K562 (cell line): ENCODE data around the gene NISCH. TPM values are rescaled to one million over a fixed set of nuclear protein-coding genes. Genes with fewer than 3 reads are reported as not detected.

Source experiments
- FOXO4 ChIP-seq: fragments of 450-650 bp; formaldehyde crosslinking; IDR thresholded peaks from 2 replicates; pipeline ENCODE4 v1.4.0; 2020; ENCODE audit warnings: mild to moderate bottlenecking, moderate library complexity
- HMBOX1 ChIP-seq: sonication (generic); IDR thresholded peaks from 2 replicates; pipeline ENCODE4 v1.6.1; 2016
- ILK ChIP-seq: fragments of 450-650 bp; IDR thresholded peaks from 2 replicates; pipeline ENCODE4 v1.6.1; 2016; ENCODE audit warnings: missing genetic modification characterization, low read depth, mild to moderate bottlenecking, missing compliant biosample characterization, moderate library complexity, borderline replicate concordance
- NR2C1 ChIP-seq, 2 experiments: fragments of 450-650 bp; IDR thresholded peaks; 2 replicates each; pipeline ENCODE4 v1.6.1; 2017; ENCODE audit warnings: mild to moderate bottlenecking in 2 of 2, antibody characterized with exemption in 1 of 2, inconsistent platforms in 1 of 2, missing compliant biosample characterization in 1 of 2, missing genetic modification characterization in 1 of 2
- PRDM10 ChIP-seq: fragments of 450-650 bp; IDR thresholded peaks from 2 replicates; pipeline ENCODE4 v1.6.1; 2018; ENCODE audit not compliant: partially characterized antibody
- SMAD3 ChIP-seq: fragments of 450-650 bp; formaldehyde crosslinking; conservative IDR thresholded peaks from 2 replicates; pipeline ENCODE4 v1.4.0; 2020; ENCODE audit warnings: mild to moderate bottlenecking
- TOE1 ChIP-seq, 2 experiments: fragments of 450-650 bp in 1 of 2; sonication (generic) in 1 of 2; formaldehyde crosslinking in 1 of 2; IDR thresholded peaks; 2 replicates each; pipeline versions ENCODE4 v1.7.1 to v1.8.0; 2016 to 2022; ENCODE audit warnings: borderline replicate concordance in 2 of 2, mild to moderate bottlenecking in 2 of 2, antibody characterized with exemption in 1 of 2, inconsistent platforms in 1 of 2, low read depth in 1 of 2, missing genetic modification reagents in 1 of 2, moderate library complexity in 1 of 2
- YY1 ChIP-seq, 3 experiments: IDR thresholded peaks; 2 replicates each; pipeline ENCODE4 v1.6.1; 2011; ENCODE audit warnings: low read length in 2 of 3, mild to moderate bottlenecking in 2 of 3, moderate library complexity in 2 of 3, borderline replicate concordance in 1 of 3, control low read depth in 1 of 3, low read depth in 1 of 3; ENCODE audit not compliant: insufficient read depth in 3 of 3, insufficient replicate concordance in 2 of 3, control insufficient read depth in 1 of 3, insufficient read length in 1 of 3; ENCODE audit errors: extremely low read depth in 1 of 3
- ZBTB2 ChIP-seq: fragments of 450-650 bp; IDR thresholded peaks from 2 replicates; pipeline ENCODE4 v1.6.1; 2016; ENCODE audit warnings: antibody characterized with exemption
- ZNF140 ChIP-seq: fragments of 250-450 bp; sonication (Bioruptor Pico); IDR thresholded peaks from 2 replicates; pipeline ENCODE4 v1.8.0; 2021; ENCODE audit warnings: moderate library complexity, mild to moderate bottlenecking, inconsistent platforms
- ZNF277 ChIP-seq: fragments of 250-450 bp; sonication (Bioruptor Pico); IDR thresholded peaks from 2 replicates; pipeline ENCODE4 v1.8.0; 2022; ENCODE audit warnings: inconsistent platforms, mild to moderate bottlenecking, moderate library complexity, borderline replicate concordance
- ZNF398 ChIP-seq: fragments of 250-450 bp; sonication (Bioruptor Pico); IDR thresholded peaks from 2 replicates; pipeline ENCODE4 v1.8.0; 2021; ENCODE audit warnings: moderate library complexity, mild to moderate bottlenecking, inconsistent platforms
- ZNF57 ChIP-seq: fragments of 450-650 bp; formaldehyde crosslinking; IDR thresholded peaks from 2 replicates; pipeline ENCODE4 v1.4.0; 2020; ENCODE audit warnings: mild to moderate bottlenecking, moderate library complexity
- ZNF778 ChIP-seq: fragments of 450-650 bp; formaldehyde crosslinking; IDR thresholded peaks from 2 replicates; pipeline ENCODE4 v1.4.0; 2020; ENCODE audit warnings: mild to moderate bottlenecking, moderate library complexity
- polyA plus RNA-seq, 8 experiments: library from polyadenylated mRNA; depleted of rRNA in 4 of 8; stranded (reverse) in 5 of 8; unstranded in 3 of 8; fragments of >200 nt; fragmentation: Nextera tagmentation in 2 of 8; fragmentation: Illumina TruSeq in 1 of 8; extraction: Ambion mirVana in 2 of 8; extraction: Trizol in 1 of 8; gene quantifications; 2 replicates each; pipeline versions ENCODE4 v1.2.1 to v1.2.3, GENCODE V29; 2011 to 2014; ENCODE audit warnings: inconsistent platforms in 1 of 8, missing spikeins in 1 of 8
- total RNA-seq, 7 experiments: library from RNA; depleted of rRNA in 6 of 7; stranded (reverse); fragments of >200 nt in 6 of 7; fragmentation: Illumina TruSeq in 2 of 7; extraction: Trizol in 2 of 7; gene quantifications; 2 replicates each; pipeline versions ENCODE4 v1.2.1 to v1.2.3, GENCODE V29; 2011 to 2021; ENCODE audit warnings: low replicate concordance in 1 of 7

NISCH gene
- total and polyA plus RNA-seq, 9 of the 15 experiments (the other 6 are each of a cell fraction or from before 2014, with no cell fraction given) = 0.44 to 43.5 (median 23.4) TPM

- peak in 2 of 3 experiments; percentile 6 to 14 for TF ChIP-seq YY1 (IDR thresholded peaks at IDR 0.05; ENCODE audit: borderline replicate concordance in 1 of 3, control insufficient read depth in 1 of 3, extremely low read depth in 1 of 3, insufficient read depth in 3 of 3, insufficient read length in 1 of 3, insufficient replicate concordance in 2 of 3, low read depth in 1 of 3, low read length in 2 of 3)
- TF ChIP-seq ZNF778 (CRISPR knock-in tag) = no peak
- TF ChIP-seq NR2C1 (IDR thresholded peaks at IDR 0.05) = no peak
- TF ChIP-seq NR2C1 (tag; IDR thresholded peaks at IDR 0.05) = peak; percentile 25; the same call in 1 of the 2 replicates
- TF ChIP-seq ZBTB2 = no peak
- TF ChIP-seq PRDM10 = peak; percentile 92
- no peak for TF ChIP-seq SMAD3 (CRISPR knock-in tag)
- TF ChIP-seq ZNF140 = no peak
- no peak for TF ChIP-seq ZNF277 (CRISPR knock-in tag)
- no peak for TF ChIP-seq ILK (tag)
- no peak for TF ChIP-seq HMBOX1
- no peak for TF ChIP-seq ZNF398 (CRISPR knock-in tag)
- TF ChIP-seq TOE1 (IDR thresholded peaks at IDR 0.05; ENCODE audit: borderline replicate concordance) = no peak
- no peak for TF ChIP-seq TOE1 (CRISPR knock-in tag; IDR thresholded peaks at IDR 0.05; ENCODE audit: borderline replicate concordance, low read depth)
- TF ChIP-seq FOXO4 (CRISPR knock-in tag) = no peak
- no peak for TF ChIP-seq ZNF57
Measured at GRCh38 chr3:52456800-52457183, 1.4 kb downstream of the NISCH start (continued).
